Stomach (tissue), 9 donors: ENCODE results near the gene PSTPIP1. TPM values are rescaled to one million over a fixed set of nuclear protein-coding genes. Genes with fewer than 3 reads are reported as not detected.
A peak's percentile ranks its signal among the peaks of the same experiment; 100 is the strongest.

Experiments
- DNase-seq, 2 donors: peaks; one replicate each; pipeline versions ENCODE4 v3.0.0 to v3.0.0-alpha.2; 2013 to 2019
- H3K27ac ChIP-seq, 5 donors: fragments of 200-600 bp in 4 of 5; sonication (generic) in 4 of 5; one replicate each; pipeline ENCODE4 v1.5.1; 2013 to 2019; ENCODE audit warnings: mild to moderate bottlenecking in 1 of 5, moderate library complexity in 1 of 5
- H3K27me3 ChIP-seq, 3 donors: fragments of 200-600 bp; sonication (generic); one replicate each; pipeline ENCODE4 v1.5.1; 2017 to 2019; ENCODE audit warnings: mixed run types in 1 of 3
- H3K36me3 ChIP-seq, 4 donors: fragments of 200-600 bp; sonication (generic); 1 replicate in 3 of 4; 2 replicates in 1 of 4; pipeline ENCODE4 v1.5.1; 2016 to 2019
- H3K4me1 ChIP-seq, 4 donors: fragments of 200-600 bp; sonication (generic); one replicate each; pipeline ENCODE4 v1.5.1; 2016 to 2019
- H3K4me3 ChIP-seq, 4 donors: fragments of 200-600 bp; sonication (generic) in 3 of 4; one replicate each; pipeline ENCODE4 v1.5.1; 2016 to 2019; ENCODE audit warnings: mild to moderate bottlenecking in 1 of 4
- H3K9me3 ChIP-seq, 4 donors: fragments of 200-600 bp; sonication (generic); one replicate each; pipeline ENCODE4 v1.5.1; 2016 to 2019
- CTCF ChIP-seq, 7 experiments: fragments of 450-650 bp in 4 of 7; fragments of 200-600 bp in 3 of 7; sonication (generic) in 3 of 7; IDR thresholded peaks; one replicate each; pipeline ENCODE4 v1.5.1; 2016 to 2019; ENCODE audit warnings: antibody characterized with exemption in 7 of 7, control low read depth in 2 of 7, mild to moderate bottlenecking in 1 of 7
- EP300 ChIP-seq: sonication (generic); formaldehyde crosslinking; IDR thresholded peaks from one replicate; pipeline ENCODE4 v1.6.1; 2017; ENCODE audit warnings: antibody characterized with exemption
- POLR2A ChIP-seq, 4 donors: fragments of 450-650 bp; IDR thresholded peaks; one replicate each; pipeline ENCODE4 v1.6.1; 2016; ENCODE audit warnings: antibody characterized with exemption in 4 of 4, control low read depth in 2 of 4, mild to moderate bottlenecking in 1 of 4, moderate library complexity in 1 of 4
- POLR2AphosphoS5 ChIP-seq, 3 donors: sonication (generic); formaldehyde crosslinking; IDR thresholded peaks; one replicate each; pipeline ENCODE4 v1.6.1; 2016; ENCODE audit warnings: antibody characterized with exemption in 3 of 3
- WGBS, 5 donors: extraction: QIAGEN DNeasy Blood & Tissue Kit in 3 of 5; methylation state at CpG; one replicate each; pipeline versions ENCODE4 v1.1.5 to v1.1.7; 2013 to 2018; 5-methylcytosine and 5-hydroxymethylcytosine counted together
- intact Hi-C: fragments of 100-400 bp; cut with DNase I; formaldehyde crosslinking; loops from one replicate; pipeline ENCODE4 v1.15.1; 2023; ENCODE audit warnings: low total_unique reads
- polyA plus RNA-seq, 3 donors: library from polyadenylated mRNA; stranded (reverse); fragments of 200-250 nt; gene quantifications; one replicate each; pipeline ENCODE4 v1.2.3, GENCODE V29; 2013
- total RNA-seq, 5 donors: library from RNA; depleted of rRNA; stranded (reverse); fragments of >200 nt; gene quantifications; one replicate each; pipeline versions ENCODE4 v1.1.0 to v1.2.3, GENCODE V29; 2014 to 2016
- donor health status: healthy with polysubstance abuse.
- donor health status: Bipolar disorder and iron deficiency.
- donor health status: healthy.

Gene PSTPIP1
- total and polyA plus RNA-seq, 8 donors: 0.29 to 75.4 (median 5.4) TPM

GRCh38 chr15:76953913-76954312, 41.0 kb upstream of the PSTPIP1 start:
- H3K4me3 ChIP-seq: no peak overlapping the region
- WGBS, 5 donors: 46 to 58% (median 53%) methylated on average over 3 of the region's 3 CpGs
- H3K36me3 ChIP-seq: peaks cover 0 to 20% (median 15%) of the 10 kb centered on the region in 4 donors
- no peak for TF ChIP-seq EP300
- TF ChIP-seq CTCF (IDR thresholded peaks at IDR 0.05): no peak
- TF ChIP-seq POLR2A (IDR thresholded peaks at IDR 0.05): no peak
- no peak for TF ChIP-seq POLR2AphosphoS5 (IDR thresholded peaks at IDR 0.05)
- H3K27ac ChIP-seq: no peak overlapping the region
- no peaks in the 10 kb centered on the region for H3K27me3 ChIP-seq
- no peak for DNase-seq
- no peaks in the 10 kb centered on the region for H3K4me1 ChIP-seq
- intact Hi-C loops: no loop called here
- H3K9me3 ChIP-seq: no peaks in the 10 kb centered on the region

DNA sequence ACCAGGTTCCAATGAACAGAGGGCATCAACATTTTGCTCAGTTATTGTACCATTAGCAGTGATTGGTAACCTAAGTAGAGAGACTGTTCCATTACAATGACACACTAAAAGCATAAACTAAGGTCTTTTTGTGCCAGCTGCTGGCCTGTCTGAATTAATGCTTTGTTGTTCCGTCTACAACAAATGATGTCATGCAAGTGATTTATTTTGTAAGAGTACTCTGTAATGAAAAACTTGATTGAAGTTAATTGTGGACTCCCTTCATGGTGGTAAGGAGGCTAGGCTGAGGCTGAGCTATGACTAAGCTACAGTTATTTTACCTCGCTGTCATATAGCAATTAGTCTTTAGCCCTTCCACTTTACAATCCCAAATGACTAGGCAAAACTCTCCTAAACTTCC, 40.2 kb upstream of the PSTPIP1 start:
- no peak overlapping the region for H3K4me3 ChIP-seq
- H3K9me3 ChIP-seq: no peaks in the 10 kb centered on the region
- intact Hi-C loops: no loop called here
- TF ChIP-seq POLR2A (IDR thresholded peaks at IDR 0.05) (no peak), POLR2AphosphoS5 (IDR thresholded peaks at IDR 0.05) (no peak), EP300 (no peak), CTCF (IDR thresholded peaks at IDR 0.05) (no peak)
- DNase-seq: peak in 1 of 2 donors; percentile 13
- H3K36me3 ChIP-seq: peaks cover 0 to 12% (median 11%) of the 10 kb centered on the region in 4 donors
- no peaks in the 10 kb centered on the region for H3K4me1 ChIP-seq
- H3K27me3 ChIP-seq: no peaks in the 10 kb centered on the region
- WGBS, 5 donors: 59 to 75% (median 67%) methylated on average over 2 of the region's 2 CpGs
- no peak overlapping the region for H3K27ac ChIP-seq

DNA sequence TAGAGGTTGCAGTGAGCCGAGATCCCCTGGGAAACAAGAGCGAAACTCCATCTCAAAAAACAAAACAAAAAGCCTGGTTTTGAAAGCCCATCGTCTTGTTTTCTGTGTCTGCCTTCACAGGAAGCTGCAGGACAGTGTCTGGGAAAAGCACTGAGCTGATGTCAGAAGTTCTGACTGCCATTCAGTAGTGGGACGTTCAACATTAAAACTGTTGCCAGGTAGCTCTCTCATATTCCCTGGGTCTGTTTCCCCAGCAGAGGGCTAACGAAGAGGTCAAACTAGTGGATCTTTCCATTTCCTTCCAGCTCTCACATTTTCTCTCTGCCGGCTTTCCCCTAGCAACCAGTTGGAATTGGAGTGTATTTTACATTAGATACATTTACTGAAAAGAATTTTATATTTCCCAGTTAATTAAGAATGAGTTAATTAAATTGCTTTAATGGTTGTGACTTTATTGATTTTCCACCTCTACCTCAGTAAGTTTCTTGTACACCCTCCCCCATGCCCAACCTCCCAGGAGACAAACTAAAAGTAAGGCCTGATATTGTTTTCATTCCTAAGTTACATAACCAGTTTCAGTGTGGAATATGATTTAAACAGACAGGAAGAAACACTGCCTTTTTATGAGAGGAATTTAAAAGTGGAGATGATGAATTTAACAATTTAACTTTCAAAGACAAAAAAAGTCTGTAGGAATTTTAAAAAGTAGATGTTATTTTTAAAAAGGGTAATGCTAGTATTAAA, 33.5 kb upstream of the PSTPIP1 start:
- TF ChIP-seq POLR2A (IDR thresholded peaks at IDR 0.05) (no peak), CTCF (IDR thresholded peaks at IDR 0.05) (no peak), POLR2AphosphoS5 (IDR thresholded peaks at IDR 0.05) (no peak), EP300 (no peak)
- no peaks in the 10 kb centered on the region for H3K9me3 ChIP-seq
- no peak overlapping the region for H3K4me3 ChIP-seq
- H3K27me3 ChIP-seq: peaks cover 0 to 7% (median 0%) of the 10 kb centered on the region in 3 donors
- H3K36me3 ChIP-seq: no peaks in the 10 kb centered on the region
- intact Hi-C loops: no loop called here
- WGBS, 5 donors: 77 to 81% (median 78%) methylated on average over 6 of the region's 6 CpGs
- H3K27ac ChIP-seq: no peak overlapping the region
- H3K4me1 ChIP-seq: peaks cover 0 to 12% (median 4%) of the 10 kb centered on the region in 4 donors
- peak in 1 of 2 donors; percentile 31 for DNase-seq

DNA sequence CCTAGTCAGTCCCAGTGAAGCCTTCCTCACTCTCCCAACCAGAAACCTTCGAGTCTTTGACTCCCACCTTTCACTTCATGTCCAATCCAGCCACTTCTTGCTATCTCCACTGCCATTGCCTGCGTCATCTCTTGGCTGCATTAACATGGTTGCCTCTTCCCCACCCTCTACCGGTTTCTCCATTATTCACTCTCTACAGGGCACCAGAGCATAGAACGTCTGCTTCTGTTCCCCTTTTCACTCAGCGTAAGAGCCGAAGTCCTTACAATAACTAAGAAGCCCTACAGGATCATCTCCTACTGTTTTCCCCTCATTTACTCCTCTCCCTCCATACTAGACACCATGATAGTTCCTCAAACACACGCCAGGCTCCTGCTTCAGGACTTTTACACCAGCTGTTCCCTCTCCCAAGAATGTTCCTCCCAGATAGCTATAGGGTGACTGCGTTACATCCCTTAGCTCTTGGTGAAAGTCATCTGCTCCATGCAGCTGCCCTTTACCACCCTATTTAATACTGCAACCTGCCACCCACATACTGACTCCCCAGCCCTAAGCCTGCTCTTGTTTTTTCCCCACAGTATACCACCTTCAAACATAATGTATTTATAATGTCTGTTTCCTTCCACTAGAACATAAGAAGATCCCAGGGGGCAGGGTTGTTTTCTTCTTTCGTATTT, 32.5 kb upstream of the PSTPIP1 start:
- intact Hi-C loops: no loop called here

More for the DNA sequence above, 32.5 kb upstream of the PSTPIP1 start:
- no peak overlapping the region for H3K4me3 ChIP-seq
- H3K27ac ChIP-seq: no peak overlapping the region
- 88 to 92% (median 92%) methylated on average over 9 of the region's 9 CpGs for WGBS, 5 donors
- peaks cover 0 to 16% (median 0%) of the 10 kb centered on the region in 3 donors for H3K27me3 ChIP-seq
- no peaks in the 10 kb centered on the region for H3K36me3 ChIP-seq
- H3K9me3 ChIP-seq: no peaks in the 10 kb centered on the region
- DNase-seq: no peak
- no peak for TF ChIP-seq POLR2A (IDR thresholded peaks at IDR 0.05)
- no peak for TF ChIP-seq POLR2AphosphoS5 (IDR thresholded peaks at IDR 0.05)
- no peak for TF ChIP-seq EP300
- no peak for TF ChIP-seq CTCF (IDR thresholded peaks at IDR 0.05)
- H3K4me1 ChIP-seq: peaks cover 0 to 12% (median 4%) of the 10 kb centered on the region in 4 donors
